MM.1S (cell line): ENCODE measurements around the gene ADCY5.

Experiments
- DNase-seq: peaks from one replicate; pipeline ENCODE4 v3.0.0-alpha.2; 2015
- H2AFZ ChIP-seq: fragments of 300-600 bp; sonication (generic); 2 replicates; pipeline ENCODE4 v1.6.0; 2016; ENCODE audit warnings: antibody characterized with exemption, low read length
- H3F3A ChIP-seq: fragments of 300-600 bp; sonication (generic); 2 replicates; pipeline ENCODE4 v1.6.1; 2016; ENCODE audit warnings: mild to moderate bottlenecking, antibody characterized with exemption, low read length, moderate library complexity, mixed read lengths; ENCODE audit not compliant: insufficient read depth
- H3K27ac ChIP-seq: fragments of 300-600 bp; sonication (generic); 2 replicates; pipeline ENCODE4 v1.5.1; 2016; ENCODE audit warnings: mild to moderate bottlenecking, low read length
- H3K27me3 ChIP-seq: fragments of 300-600 bp; sonication (generic); replicated peaks from 2 replicates; pipeline ENCODE4 v1.6.0; 2016; ENCODE audit warnings: low read length; ENCODE audit not compliant: insufficient read depth
- H3K36me3 ChIP-seq: fragments of 300-600 bp; sonication (generic); replicated peaks from 2 replicates; pipeline ENCODE4 v1.6.1; 2016; ENCODE audit warnings: mild to moderate bottlenecking, low read length, mixed read lengths; ENCODE audit not compliant: insufficient read depth
- H3K4me1 ChIP-seq: fragments of 300-600 bp; sonication (generic); 2 replicates; pipeline ENCODE4 v1.6.1; 2016; ENCODE audit warnings: low read length, mixed read lengths
- H3K4me2 ChIP-seq: fragments of 300-600 bp; sonication (generic); 2 replicates; pipeline ENCODE4 v1.6.0; 2016; ENCODE audit warnings: low read depth, low read length
- H3K4me3 ChIP-seq: fragments of 300-600 bp; sonication (generic); 2 replicates; pipeline ENCODE4 v1.5.1; 2016; ENCODE audit warnings: low read length, mixed read lengths
- H3K79me2 ChIP-seq: fragments of 300-600 bp; sonication (generic); 2 replicates; pipeline ENCODE4 v1.6.1; 2016; ENCODE audit warnings: mixed run types, low read length, mixed read lengths
- H3K9ac ChIP-seq: fragments of 300-600 bp; sonication (generic); 2 replicates; pipeline ENCODE4 v1.6.1; 2016; ENCODE audit warnings: low read length, mixed read lengths
- H3K9me2 ChIP-seq: fragments of 300-600 bp; sonication (generic); replicated peaks from 2 replicates; pipeline ENCODE4 v1.6.1; 2016; ENCODE audit warnings: mild to moderate bottlenecking, low read length, mixed read lengths; ENCODE audit not compliant: insufficient read depth
- H3K9me3 ChIP-seq: fragments of 300-600 bp; sonication (generic); replicated peaks from 2 replicates; pipeline ENCODE4 v1.6.1; 2016; ENCODE audit warnings: mild to moderate bottlenecking, low read length, mixed read lengths; ENCODE audit not compliant: insufficient read depth
- H4K20me1 ChIP-seq: fragments of 300-600 bp; sonication (generic); 2 replicates; pipeline ENCODE4 v1.6.1; 2016; ENCODE audit warnings: mild to moderate bottlenecking, low read length, moderate library complexity, mixed read lengths; ENCODE audit not compliant: insufficient read depth
- EZH2 ChIP-seq: fragments of 300-600 bp; sonication (generic); optimal IDR thresholded peaks from 2 replicates; pipeline ENCODE3; 2017; ENCODE audit warnings: low read depth, mild to moderate bottlenecking, antibody characterized with exemption, low read length, mixed read lengths
- EZH2phosphoT487 ChIP-seq: fragments of 300-600 bp; sonication (generic); IDR thresholded peaks from 2 replicates; pipeline ENCODE4 v1.6.1; 2018; ENCODE audit warnings: antibody characterized with exemption, low read length
- TF ChIP-seq, protein P1 (sequence below): fragments of 300-600 bp; sonication (generic); IDR thresholded peaks from 2 replicates; pipeline ENCODE4 v1.5.1; 2016; ENCODE audit warnings: antibody characterized with exemption, low read length, mixed read lengths

The ADCY5 gene

DNA sequence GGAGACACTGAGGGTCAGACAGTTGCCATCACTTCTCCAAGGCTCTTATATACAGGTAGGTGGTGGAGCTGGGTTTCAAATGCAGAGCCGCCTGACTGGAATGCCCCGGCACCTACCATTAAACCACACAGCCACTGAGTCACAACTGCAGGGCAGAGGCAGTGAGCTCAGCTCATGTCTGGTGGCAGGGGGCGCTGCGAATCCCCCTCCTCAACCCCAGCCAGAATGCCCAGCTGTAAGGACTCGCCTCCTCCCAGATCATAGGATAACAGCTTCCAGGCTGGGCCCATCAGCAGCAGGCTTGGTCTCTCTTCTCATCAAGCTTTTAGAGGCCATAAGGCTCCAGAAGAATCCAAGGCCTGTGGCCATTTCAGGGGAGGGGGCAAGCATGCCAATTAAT, 26.4 kb downstream of the ADCY5 start:
- no peak for DNase-seq
- Histone ChIP-seq H3F3A (no peaks in the 10 kb centered on the region), H3K9me2 (no peaks in the 10 kb centered on the region), H3K4me3 (no peak overlapping the region), H3K4me2 (no peak overlapping the region), H3K27me3 (no peaks in the 10 kb centered on the region), H3K36me3 (no peaks in the 10 kb centered on the region), H3K27ac (no peak overlapping the region), H3K79me2 (no peaks in the 10 kb centered on the region), H3K4me1 (no peaks in the 10 kb centered on the region), H2AFZ (no peak overlapping the region), H3K9me3 (no peaks in the 10 kb centered on the region), H3K9ac (no peak overlapping the region), H4K20me1 (no peaks in the 10 kb centered on the region)
- TF ChIP-seq EZH2phosphoT487 = no peak
- no peak for TF ChIP-seq EZH2
- TF ChIP-seq, protein P1, sequence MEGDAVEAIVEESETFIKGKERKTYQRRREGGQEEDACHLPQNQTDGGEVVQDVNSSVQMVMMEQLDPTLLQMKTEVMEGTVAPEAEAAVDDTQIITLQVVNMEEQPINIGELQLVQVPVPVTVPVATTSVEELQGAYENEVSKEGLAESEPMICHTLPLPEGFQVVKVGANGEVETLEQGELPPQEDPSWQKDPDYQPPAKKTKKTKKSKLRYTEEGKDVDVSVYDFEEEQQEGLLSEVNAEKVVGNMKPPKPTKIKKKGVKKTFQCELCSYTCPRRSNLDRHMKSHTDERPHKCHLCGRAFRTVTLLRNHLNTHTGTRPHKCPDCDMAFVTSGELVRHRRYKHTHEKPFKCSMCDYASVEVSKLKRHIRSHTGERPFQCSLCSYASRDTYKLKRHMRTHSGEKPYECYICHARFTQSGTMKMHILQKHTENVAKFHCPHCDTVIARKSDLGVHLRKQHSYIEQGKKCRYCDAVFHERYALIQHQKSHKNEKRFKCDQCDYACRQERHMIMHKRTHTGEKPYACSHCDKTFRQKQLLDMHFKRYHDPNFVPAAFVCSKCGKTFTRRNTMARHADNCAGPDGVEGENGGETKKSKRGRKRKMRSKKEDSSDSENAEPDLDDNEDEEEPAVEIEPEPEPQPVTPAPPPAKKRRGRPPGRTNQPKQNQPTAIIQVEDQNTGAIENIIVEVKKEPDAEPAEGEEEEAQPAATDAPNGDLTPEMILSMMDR = no peak

DNA sequence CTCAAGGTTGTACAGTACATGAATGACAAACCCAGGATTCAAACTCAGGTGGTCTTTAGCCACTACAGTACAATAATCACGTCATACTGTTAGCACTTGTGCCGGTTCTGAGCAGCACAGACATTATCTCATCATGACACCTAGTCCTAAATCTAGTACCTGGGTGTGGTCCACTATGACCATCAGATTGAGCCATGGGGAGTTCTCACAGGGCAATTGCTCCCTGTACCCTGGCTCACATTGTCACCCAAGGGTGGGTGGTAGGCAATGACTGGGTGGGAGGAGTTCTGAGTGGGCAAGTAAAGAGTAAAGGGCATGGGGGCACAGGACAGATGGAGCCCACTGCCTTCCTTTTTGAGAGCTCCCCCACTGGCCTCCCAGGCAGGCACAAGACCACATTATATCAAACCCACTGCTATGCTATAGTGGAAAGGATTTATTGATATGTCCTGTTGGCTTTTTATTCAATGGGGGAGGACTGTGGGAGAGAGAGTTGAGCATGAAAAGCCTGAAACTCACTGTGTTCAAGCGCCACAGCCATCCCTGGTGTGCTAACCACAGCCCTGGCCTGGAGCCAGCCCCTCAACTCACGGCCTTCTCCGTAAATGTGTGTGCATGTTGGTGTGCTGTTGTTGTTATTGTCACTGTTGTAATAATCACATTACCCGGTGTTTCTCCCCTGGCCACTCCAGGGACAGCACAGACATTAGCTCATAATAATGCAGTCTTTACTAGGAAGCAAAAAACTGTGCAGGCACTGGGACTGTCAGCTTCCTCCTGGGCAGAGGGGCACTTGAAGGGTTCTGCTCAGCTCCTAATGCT, 27.3 kb downstream of the ADCY5 start:
- TF ChIP-seq EZH2 (no peak), EZH2phosphoT487 (no peak)
- TF ChIP-seq, protein P1 = no peak
- Histone ChIP-seq H3F3A (no peaks in the 10 kb centered on the region), H3K9me2 (no peaks in the 10 kb centered on the region), H3K9me3 (no peaks in the 10 kb centered on the region), H3K4me1 (no peaks in the 10 kb centered on the region), H4K20me1 (no peaks in the 10 kb centered on the region), H3K27me3 (no peaks in the 10 kb centered on the region), H3K9ac (no peak overlapping the region), H3K36me3 (no peaks in the 10 kb centered on the region), H3K4me2 (no peak overlapping the region), H3K79me2 (no peaks in the 10 kb centered on the region), H2AFZ (no peak overlapping the region), H3K4me3 (no peak overlapping the region), H3K27ac (no peak overlapping the region)
- DNase-seq = no peak

DNA sequence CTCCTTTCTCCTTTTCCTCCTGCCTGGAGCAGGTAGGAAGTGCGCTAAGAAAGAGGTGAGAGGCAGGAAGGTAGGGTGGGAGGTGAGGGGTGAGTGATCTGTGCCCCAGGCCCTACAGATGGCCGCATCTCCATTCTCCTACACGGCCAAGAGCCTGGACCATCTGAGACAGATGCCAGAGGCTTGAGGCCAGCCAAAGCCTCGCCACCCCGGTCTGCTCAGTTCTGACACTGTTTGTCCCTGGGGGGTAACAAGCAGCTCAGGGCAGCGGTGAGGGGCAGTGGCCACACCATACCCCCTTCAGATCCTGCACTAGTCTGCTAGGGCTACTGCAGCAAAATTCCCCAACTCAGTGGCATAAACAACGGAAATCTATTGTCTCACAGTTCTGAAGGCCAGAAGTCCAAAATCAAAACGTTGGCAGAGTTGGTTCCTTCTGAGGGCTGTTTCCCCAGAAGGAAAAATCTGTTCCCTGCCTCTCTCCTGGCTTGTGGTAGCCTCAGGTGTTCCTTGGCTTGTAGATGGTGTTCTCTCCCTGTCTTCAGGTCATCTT, 28.4 kb downstream of the ADCY5 start:
- H3K9ac ChIP-seq = no peak overlapping the region
- no peaks in the 10 kb centered on the region for H3K36me3 ChIP-seq
- H3K4me3 ChIP-seq = no peak overlapping the region
- no peak overlapping the region for H3K27ac ChIP-seq
- H4K20me1 ChIP-seq = no peaks in the 10 kb centered on the region
- no peak for TF ChIP-seq EZH2
- TF ChIP-seq, protein P1 = no peak
- no peak for TF ChIP-seq EZH2phosphoT487
- H3K4me2 ChIP-seq = no peak overlapping the region
- no peak overlapping the region for H2AFZ ChIP-seq
- no peaks in the 10 kb centered on the region for H3K79me2 ChIP-seq
- H3K4me1 ChIP-seq = no peaks in the 10 kb centered on the region
- no peaks in the 10 kb centered on the region for H3K9me2 ChIP-seq
- H3F3A ChIP-seq = no peaks in the 10 kb centered on the region
- no peaks in the 10 kb centered on the region for H3K9me3 ChIP-seq
- no peak for DNase-seq
- H3K27me3 ChIP-seq = no peaks in the 10 kb centered on the region
